ENCODE data around the gene SYNE2.
"Not testable (repeated sequence)": the region's sequence is repeated elsewhere in the genome, so short reads cannot be mapped to it uniquely, and the experiment has no call there.

SYNE2 gene

GRCh38 chr14:64040044-64040443 is 187.2 kb downstream of the SYNE2 start:
- no peak for DNase-seq (ENCODE audit: low read depth in 1 of 2, low spot score in 1 of 2)
- in situ Hi-C loops (cut with HindIII; ENCODE audit: low pct_unique_long_range_greater_than_20kb, low sequenced_read_pairs), result no loop called here

DNA sequence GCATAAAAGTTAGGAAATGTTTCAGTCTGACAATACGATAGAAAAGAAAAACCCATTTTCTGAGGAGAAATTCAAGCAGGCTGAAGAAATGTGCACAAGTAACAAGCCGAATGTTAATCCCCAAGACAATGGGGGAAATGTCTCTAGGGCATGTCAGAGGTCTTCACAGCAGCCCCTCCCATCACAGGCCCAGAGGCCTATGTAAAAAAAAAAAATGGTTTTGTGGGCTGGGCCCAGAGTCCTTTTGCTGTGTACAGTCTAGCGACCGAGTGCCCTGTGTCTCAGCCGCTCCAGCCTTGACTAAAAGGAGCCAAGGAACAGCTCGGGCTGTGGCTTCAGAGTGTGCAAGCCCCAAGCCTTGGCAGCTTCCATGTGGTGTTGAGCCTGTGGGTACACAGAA is 190.5 kb downstream of the SYNE2 start:
- in situ Hi-C loops (cut with HindIII; ENCODE audit: low pct_unique_long_range_greater_than_20kb, low sequenced_read_pairs); DNase-seq (ENCODE audit: low read depth in 1 of 2, low spot score in 1 of 2): not testable (repeated sequence)

More at GRCh38 chr14:64040044-64040443, 187.2 kb downstream of the SYNE2 start:
- TF ChIP-seq JUND (IDR thresholded peaks at IDR 0.05; ENCODE audit: low read depth), result no peak

DNA sequence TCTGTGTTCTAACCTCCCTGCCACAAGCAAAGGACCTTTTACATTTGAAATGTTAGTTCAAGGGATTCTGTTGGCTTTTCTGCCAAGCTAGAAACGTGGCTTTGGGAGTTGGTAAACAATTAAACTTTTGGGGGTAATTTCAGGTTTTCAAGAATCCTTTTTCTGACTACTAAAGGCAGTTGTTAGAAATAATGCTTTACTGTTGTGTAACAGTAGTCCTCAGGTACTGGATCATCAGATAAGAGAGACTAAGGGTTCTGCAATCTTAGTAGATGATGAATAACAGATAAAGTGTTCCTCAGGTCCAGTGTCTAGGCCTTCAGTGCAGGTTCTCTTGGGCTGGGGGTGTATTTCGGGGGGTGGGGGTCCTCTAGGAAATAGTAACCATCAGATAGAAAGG is 192.3 kb downstream of the SYNE2 start:
- DNase-seq (ENCODE audit: low read depth in 1 of 2, low spot score in 1 of 2), result no peak
- no peak for TF ChIP-seq JUND (IDR thresholded peaks at IDR 0.05; ENCODE audit: low read depth)
- in situ Hi-C loops (cut with HindIII; ENCODE audit: low pct_unique_long_range_greater_than_20kb, low sequenced_read_pairs), result no loop called here

DNA sequence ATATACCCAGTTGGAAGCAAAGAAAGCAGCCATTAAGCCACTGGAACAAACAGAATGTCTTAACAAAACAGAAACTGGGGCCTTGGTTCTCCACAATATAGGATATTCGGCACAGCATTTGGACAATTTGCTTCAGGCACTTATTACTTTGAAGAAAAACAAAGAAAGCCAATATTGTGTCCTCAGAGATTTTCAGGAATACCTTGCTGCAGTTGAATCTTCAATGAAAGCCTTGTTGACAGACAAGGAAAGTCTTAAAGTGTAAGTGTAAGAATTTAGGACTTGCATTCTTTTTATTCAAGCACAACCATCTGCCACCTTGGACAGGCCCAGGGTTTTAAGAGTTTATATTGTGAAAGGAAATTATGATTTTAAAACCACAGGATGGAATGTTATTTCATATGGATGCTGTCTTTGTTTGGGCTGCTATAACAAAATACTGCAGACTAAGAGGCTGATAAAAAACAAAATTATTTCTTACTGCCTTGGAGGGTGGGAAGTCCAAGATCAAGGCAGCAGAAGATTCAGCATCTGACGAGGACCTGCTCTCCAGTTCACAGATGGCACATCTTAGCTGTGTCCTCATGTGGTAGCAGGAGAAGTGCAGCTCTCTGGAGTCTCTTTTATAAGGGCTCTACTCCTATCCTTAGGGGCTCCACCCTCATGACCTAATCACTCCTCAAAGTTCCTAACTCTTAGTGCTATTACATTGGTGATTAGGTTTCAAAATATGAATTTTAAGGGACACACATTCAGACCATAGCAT is 197.0 kb downstream of the SYNE2 start:
- in situ Hi-C loops (cut with HindIII; ENCODE audit: low pct_unique_long_range_greater_than_20kb, low sequenced_read_pairs), result no loop called here
- no peak for TF ChIP-seq JUND (IDR thresholded peaks at IDR 0.05; ENCODE audit: low read depth)
- no peak for DNase-seq (ENCODE audit: low read depth in 1 of 2, low spot score in 1 of 2)

DNA sequence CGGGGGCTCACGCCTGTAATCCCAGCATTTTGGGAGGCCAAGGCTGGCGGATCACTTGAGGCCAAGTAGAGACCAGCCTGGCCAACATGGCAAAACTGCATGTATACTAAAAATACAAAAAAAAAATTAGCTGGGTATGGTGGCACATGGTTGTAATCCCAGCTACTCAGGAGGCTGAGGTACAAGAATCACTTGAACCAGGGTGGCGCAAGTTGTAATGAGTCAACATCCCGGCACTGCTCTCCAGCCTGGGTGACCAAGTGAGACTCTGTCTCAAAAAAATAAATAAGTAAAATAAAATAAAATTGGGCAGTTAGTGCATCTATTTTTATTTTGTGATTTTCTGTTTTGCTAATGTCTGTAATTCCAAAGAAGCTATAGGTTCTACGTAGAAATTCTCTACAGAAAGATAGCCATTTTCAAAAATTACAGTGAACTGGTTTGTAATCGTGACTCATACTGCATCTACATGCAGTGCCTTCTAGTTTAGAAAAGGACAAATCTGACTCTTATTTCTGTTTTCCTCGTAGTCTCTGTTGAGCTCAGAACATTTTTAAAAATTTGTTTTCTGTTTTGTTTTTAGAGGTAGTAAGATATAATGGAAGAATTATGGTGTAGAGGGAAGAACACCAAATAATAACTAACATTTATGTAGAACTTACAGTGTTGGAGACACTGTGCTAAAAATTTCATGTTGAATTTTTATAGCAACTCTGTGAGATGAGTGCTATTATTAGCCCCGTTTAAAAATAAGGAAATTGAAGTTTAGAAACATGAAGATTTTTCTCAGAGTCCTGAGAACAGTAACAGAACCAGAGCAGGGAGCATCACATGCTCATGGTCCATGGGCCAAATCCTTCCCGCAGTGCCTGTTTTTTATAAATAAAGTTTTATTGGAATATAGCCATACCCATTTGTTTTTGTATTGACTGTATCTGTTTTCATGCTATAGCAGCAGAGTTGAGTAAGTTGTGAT is 201.2 kb downstream of the SYNE2 start:
- TF ChIP-seq JUND (IDR thresholded peaks at IDR 0.05; ENCODE audit: low read depth), result no peak
- DNase-seq (ENCODE audit: low read depth in 1 of 2, low spot score in 1 of 2), result no peak
- in situ Hi-C loops (cut with HindIII; ENCODE audit: low pct_unique_long_range_greater_than_20kb, low sequenced_read_pairs), result no loop called here

GRCh38 chr14:64059454-64060198 is 206.8 kb downstream of the SYNE2 start:
- in situ Hi-C loops (cut with HindIII; ENCODE audit: low pct_unique_long_range_greater_than_20kb, low sequenced_read_pairs), result no loop called here
- DNase-seq (ENCODE audit: low read depth in 1 of 2, low spot score in 1 of 2), result no peak
- TF ChIP-seq JUND (IDR thresholded peaks at IDR 0.05; ENCODE audit: low read depth), result no peak

DNA sequence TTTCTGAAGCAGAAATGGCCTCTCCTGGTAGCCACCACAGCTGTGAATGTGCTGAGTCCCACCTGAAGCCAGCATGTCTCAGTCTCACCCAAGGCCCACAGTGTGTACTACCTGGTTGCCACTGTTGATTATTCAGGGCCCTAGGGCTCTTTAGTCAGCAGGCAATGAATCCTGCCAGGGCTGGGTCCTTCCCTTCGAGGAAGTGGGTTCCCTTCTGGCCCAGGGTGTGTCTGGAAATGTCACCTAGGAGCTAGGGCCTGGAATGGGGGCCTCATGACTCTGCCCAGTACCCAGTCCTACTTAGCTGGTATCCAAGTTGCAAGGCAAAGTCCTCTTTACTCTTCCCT is 207.4 kb downstream of the SYNE2 start:
- in situ Hi-C loops (cut with HindIII; ENCODE audit: low pct_unique_long_range_greater_than_20kb, low sequenced_read_pairs), result no loop called here
- DNase-seq (ENCODE audit: low read depth in 1 of 2, low spot score in 1 of 2), result peak in 1 of 2 experiments; percentile 22
- TF ChIP-seq JUND (IDR thresholded peaks at IDR 0.05; ENCODE audit: low read depth), result no peak

DNA sequence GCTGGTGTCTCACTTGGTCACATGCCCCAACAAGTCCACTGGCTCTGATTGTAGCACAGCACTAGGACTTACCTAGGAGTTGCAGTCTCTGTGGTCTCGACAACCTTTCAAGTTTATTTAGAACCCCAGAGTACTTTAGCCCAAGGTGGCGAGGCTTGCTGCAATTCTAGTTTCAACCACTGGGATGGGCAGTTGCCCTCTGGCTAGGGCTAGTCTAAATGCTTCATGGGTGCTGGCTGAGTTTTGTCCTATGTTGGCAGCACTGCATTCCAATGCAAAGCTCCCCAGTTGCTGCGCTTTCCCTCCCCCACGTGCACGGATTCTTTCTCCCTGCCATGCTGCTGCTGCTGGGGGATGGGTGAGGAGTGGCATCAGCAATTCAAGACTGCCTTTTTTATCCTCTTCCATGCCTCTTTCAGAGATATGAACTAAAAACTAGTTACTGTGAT is 207.9 kb downstream of the SYNE2 start:
- TF ChIP-seq JUND (IDR thresholded peaks at IDR 0.05; ENCODE audit: low read depth), result no peak
- DNase-seq (ENCODE audit: low read depth in 1 of 2, low spot score in 1 of 2), result peak in 1 of 2 experiments; percentile 82
- in situ Hi-C loops (cut with HindIII; ENCODE audit: low pct_unique_long_range_greater_than_20kb, low sequenced_read_pairs), result no loop called here

- in situ Hi-C loops (cut with HindIII; ENCODE audit: low pct_unique_long_range_greater_than_20kb, low sequenced_read_pairs), result no loop called here
- no peak for DNase-seq (ENCODE audit: low read depth in 1 of 2, low spot score in 1 of 2)
- TF ChIP-seq JUND (IDR thresholded peaks at IDR 0.05; ENCODE audit: low read depth), result no peak
These were observed 208.3 kb downstream of the SYNE2 start for GRCh38 chr14:64061115-64061514.

DNA sequence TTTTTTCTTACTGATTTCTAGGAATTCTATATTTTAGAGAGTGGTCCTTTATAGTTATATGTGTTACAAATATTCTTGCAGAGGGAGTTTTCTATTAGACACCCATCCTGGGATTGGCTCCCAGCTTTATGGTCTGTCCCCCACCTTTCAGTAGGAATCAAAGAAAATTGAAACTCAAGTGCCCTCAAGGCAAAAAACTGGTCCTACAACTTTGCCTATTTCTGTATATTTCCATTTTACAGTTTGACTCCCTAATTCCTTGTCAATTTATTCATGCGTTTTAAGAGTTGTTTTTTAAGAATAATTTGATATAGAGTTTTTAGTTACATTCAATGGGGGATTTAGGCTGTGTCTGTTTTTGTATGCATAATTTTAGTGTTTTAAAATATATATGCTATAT is 208.9 kb downstream of the SYNE2 start:
- in situ Hi-C loops (cut with HindIII; ENCODE audit: low pct_unique_long_range_greater_than_20kb, low sequenced_read_pairs), result no loop called here
- peak in 1 of 2 experiments; percentile 34 for DNase-seq (ENCODE audit: low read depth in 1 of 2, low spot score in 1 of 2)
- no peak for TF ChIP-seq JUND (IDR thresholded peaks at IDR 0.05; ENCODE audit: low read depth)

- in situ Hi-C loops (cut with HindIII; ENCODE audit: low pct_unique_long_range_greater_than_20kb, low sequenced_read_pairs), result no loop called here
- TF ChIP-seq JUND (IDR thresholded peaks at IDR 0.05; ENCODE audit: low read depth), result no peak
- DNase-seq (ENCODE audit: low read depth in 1 of 2, low spot score in 1 of 2), result no peak
These were observed 209.7 kb downstream of the SYNE2 start for GRCh38 chr14:64062381-64063115.

- no peak for TF ChIP-seq JUND (IDR thresholded peaks at IDR 0.05; ENCODE audit: low read depth)
- in situ Hi-C loops (cut with HindIII; ENCODE audit: low pct_unique_long_range_greater_than_20kb, low sequenced_read_pairs), result no loop called here
- no peak for DNase-seq (ENCODE audit: low read depth in 1 of 2, low spot score in 1 of 2)
These were observed 211.6 kb downstream of the SYNE2 start for GRCh38 chr14:64064447-64064846.
